K562 (cell line): ENCODE measurements around the gene LRRC49. TPM values are rescaled to one million over a fixed set of nuclear protein-coding genes. Genes with fewer than 3 reads are reported as not detected.

Experiments used
- ATAC-seq: fragments of 200-7000 bp; cut with Tn5 transposase; 3 replicates; pipeline ENCODE4 v1.9.1; 2020; ENCODE audit warnings: moderate library complexity
- BruUV-seq: library from RNA; stranded (reverse); fragments of 400-500 nt; replicated peaks from 2 replicates; lab custom pipeline; 2021; lab: Mats Ljungman, UMichigan
- CTCF ChIA-PET: fragments of 300-600 bp; formaldehyde crosslinking; extraction: SDS; loops from one replicate; lab custom pipeline; 2021; ENCODE audit warnings: low intra/inter-chr PET ratio; lab: Yijun Ruan, JAX
- POLR2A ChIA-PET: fragments of 300-600, 350-650 bp; sonication (Branson Sonifier 250); formaldehyde crosslinking; extraction: SDS; loops from one replicate; lab custom pipeline; 2021; ENCODE audit warnings: antibody characterized with exemption, inconsistent platforms; lab: Yijun Ruan, JAX
- DNase-seq, 4 experiments: peaks; one replicate each; pipeline versions ENCODE4 v3.0.0 to v3.0.0-alpha.2; 2011 to 2018; ENCODE audit warnings: low spot score in 3 of 4, mixed read lengths in 3 of 4; ENCODE audit errors: extremely low read depth in 1 of 4
- FAIRE-seq: peaks from 2 replicates; lab custom pipeline; 2011; peaks lifted over from hg19 to GRCh38; lab: Jason Lieb, UNC
- H2AFZ ChIP-seq: 2 replicates; pipeline ENCODE4 v1.6.0; 2011; ENCODE audit warnings: low read depth, low read length, control low read depth, inconsistent platforms
- H3K27ac ChIP-seq: fragments of 200-600 bp; 3 replicates; pipeline ENCODE4 v1.8.0; 2011; ENCODE audit warnings: low read depth, mild to moderate bottlenecking, control low read depth, inconsistent platforms, low read length, moderate library complexity, mixed read lengths; ENCODE audit errors: extremely low read depth
- H3K27me3 ChIP-seq, 2 experiments: fragments of 300-600 bp in 1 of 2; 2 replicates in 1 of 2; 3 replicates in 1 of 2; pipeline versions ENCODE4 v1.6.0 to v1.8.0; 2011; ENCODE audit warnings: inconsistent platforms in 2 of 2, low read length in 2 of 2, mild to moderate bottlenecking in 1 of 2, mixed read lengths in 1 of 2, moderate library complexity in 1 of 2; ENCODE audit not compliant: control insufficient read depth in 2 of 2, insufficient read depth in 2 of 2
- H3K36me3 ChIP-seq: fragments of 300-600 bp; 3 replicates; pipeline ENCODE4 v1.8.0; 2011; ENCODE audit warnings: mild to moderate bottlenecking, low read length, inconsistent platforms; ENCODE audit not compliant: control insufficient read depth, insufficient read depth
- H3K4me1 ChIP-seq, 2 experiments: fragments of 200-600 bp in 1 of 2; replicated peaks in 1 of 2; 2 replicates in 1 of 2; 3 replicates in 1 of 2; pipeline versions ENCODE4 v1.5.1 to v1.8.0; 2011; ENCODE audit warnings: inconsistent platforms in 2 of 2, low read length in 2 of 2, mild to moderate bottlenecking in 1 of 2, mixed read lengths in 1 of 2, moderate library complexity in 1 of 2; ENCODE audit not compliant: control insufficient read depth in 2 of 2, insufficient read depth in 2 of 2
- H3K4me2 ChIP-seq: 2 replicates; pipeline ENCODE4 v1.6.1; 2011; ENCODE audit warnings: low read length, control low read depth, inconsistent platforms, mixed read lengths; ENCODE audit not compliant: insufficient read depth
- H3K4me3 ChIP-seq: fragments of 200-600 bp; sonication (generic), shearing (Covaris generic); 2 replicates; pipeline ENCODE4 v1.5.1; 2016; ENCODE audit warnings: control low read depth, inconsistent platforms
- H3K79me2 ChIP-seq: fragments of 200-600 bp; 3 replicates; pipeline ENCODE4 v1.8.0; 2011; ENCODE audit warnings: low read length, inconsistent platforms; ENCODE audit not compliant: control insufficient read depth, insufficient read depth
- H3K9ac ChIP-seq, 2 experiments: 2 replicates each; pipeline versions ENCODE4 v1.6.0 to v1.6.1; 2011; ENCODE audit warnings: low read depth in 2 of 2, low read length in 2 of 2, control low read depth in 1 of 2, inconsistent platforms in 1 of 2, mild to moderate bottlenecking in 1 of 2, mixed read lengths in 1 of 2; ENCODE audit not compliant: insufficient read depth in 1 of 2
- H3K9me1 ChIP-seq: one replicate; pipeline ENCODE4 v1.6.0; 2011; ENCODE audit warnings: inconsistent platforms, mild to moderate bottlenecking, low read length, moderate library complexity; ENCODE audit not compliant: control insufficient read depth, insufficient read depth
- H3K9me3 ChIP-seq: replicated peaks from 2 replicates; pipeline ENCODE4 v1.5.1; 2011; ENCODE audit warnings: low read depth, low read length, inconsistent platforms; ENCODE audit not compliant: control insufficient read depth, insufficient read depth
- H4K20me1 ChIP-seq: replicated peaks from 2 replicates; pipeline ENCODE4 v1.6.1; 2011; ENCODE audit warnings: low read length, inconsistent platforms, mixed read lengths; ENCODE audit not compliant: control insufficient read depth, insufficient read depth
- ETV6 ChIP-seq, 3 experiments: fragments of 150-350 bp in 1 of 3; sonication (generic) in 1 of 3; formaldehyde crosslinking in 1 of 3; IDR thresholded peaks; 2 replicates each; pipeline versions ENCODE4 v1.6.1 to v1.8.0; 2014 to 2022; ENCODE audit warnings: borderline replicate concordance in 2 of 3, low read depth in 2 of 3, antibody characterized with exemption in 1 of 3, low read length in 1 of 3, mild to moderate bottlenecking in 1 of 3, missing genetic modification reagents in 1 of 3
- HDAC8 ChIP-seq: fragments of 450-650 bp; IDR thresholded peaks from 2 replicates; pipeline ENCODE4 v1.6.1; 2016; ENCODE audit warnings: mild to moderate bottlenecking, missing genetic modification characterization, moderate library complexity, missing compliant biosample characterization
- ILK ChIP-seq: fragments of 450-650 bp; IDR thresholded peaks from 2 replicates; pipeline ENCODE4 v1.6.1; 2016; ENCODE audit warnings: missing genetic modification characterization, low read depth, mild to moderate bottlenecking, missing compliant biosample characterization, moderate library complexity, borderline replicate concordance
- IRF1 ChIP-seq: sonication (generic); formaldehyde crosslinking; IDR thresholded peaks from 2 replicates; pipeline ENCODE4 v1.8.0; 2022; ENCODE audit warnings: missing genetic modification reagents, mild to moderate bottlenecking, borderline replicate concordance
- MYNN ChIP-seq, 2 experiments: sonication (generic); formaldehyde crosslinking in 1 of 2; IDR thresholded peaks; 2 replicates each; pipeline versions ENCODE4 v1.5.0 to v1.6.1; 2016 to 2020; ENCODE audit warnings: antibody characterized with exemption in 1 of 2, missing genetic modification reagents in 1 of 2
- NFATC3 ChIP-seq: fragments of 450-650 bp; IDR thresholded peaks from 2 replicates; pipeline ENCODE4 v1.6.1; 2017; ENCODE audit warnings: mild to moderate bottlenecking
- PRMT5 ChIP-seq: sonication (generic); formaldehyde crosslinking; IDR thresholded peaks from 2 replicates; pipeline ENCODE4 v1.5.0; 2020; ENCODE audit warnings: missing genetic modification reagents
- SIRT6 ChIP-seq: IDR thresholded peaks from one replicate; pipeline ENCODE4 v1.6.1; 2012; ENCODE audit warnings: low read depth, mild to moderate bottlenecking, control low read depth, inconsistent platforms, low read length, moderate library complexity
- SNIP1 ChIP-seq: fragments of 450-650 bp; IDR thresholded peaks from 2 replicates; pipeline ENCODE4 v1.7.1; 2017; ENCODE audit warnings: low read depth, mild to moderate bottlenecking
- ZHX1 ChIP-seq: fragments of 150-350 bp; conservative IDR thresholded peaks from 2 replicates; pipeline ENCODE4 v1.6.1; 2014; ENCODE audit warnings: low read length
- WGBS: fragments of 100-300 bp; shearing (Covaris generic); methylation state at CpG from one replicate; pipeline ENCODE4 v1.1.6; 2016; ENCODE audit warnings: low coverage, mixed read lengths; ENCODE audit not compliant: insufficient coverage; ENCODE audit errors: missing lambda C conversion rate; 5-methylcytosine and 5-hydroxymethylcytosine counted together
- in situ Hi-C: fragments of 300-500 bp; cut with MboI; formaldehyde crosslinking; loops from 4 replicates; pipeline ENCODE4 v1.15.0; 2018; ENCODE audit warnings: inconsistent platforms, mixed read lengths
- intact Hi-C: fragments of 100-400 bp; cut with micrococcal nuclease; formaldehyde crosslinking; loops from 2 replicates; pipeline ENCODE4 v1.14.2; 2022
- polyA plus RNA-seq, 8 experiments: library from polyadenylated mRNA; depleted of rRNA in 4 of 8; stranded (reverse) in 5 of 8; unstranded in 3 of 8; fragments of >200 nt; fragmentation: Nextera tagmentation in 2 of 8; fragmentation: Illumina TruSeq in 1 of 8; extraction: Ambion mirVana in 2 of 8; extraction: Trizol in 1 of 8; gene quantifications; 2 replicates each; pipeline versions ENCODE4 v1.2.1 to v1.2.3, GENCODE V29; 2011 to 2014; ENCODE audit warnings: inconsistent platforms in 1 of 8, missing spikeins in 1 of 8
- total RNA-seq, 7 experiments: library from RNA; depleted of rRNA in 6 of 7; stranded (reverse); fragments of >200 nt in 6 of 7; fragmentation: Illumina TruSeq in 2 of 7; extraction: Trizol in 2 of 7; gene quantifications; 2 replicates each; pipeline versions ENCODE4 v1.2.1 to v1.2.3, GENCODE V29; 2011 to 2021; ENCODE audit warnings: low replicate concordance in 1 of 7

The LRRC49 gene
- total and polyA plus RNA-seq, 9 of the 15 experiments (the other 6 are each of a cell fraction or from before 2014, with no cell fraction given), result 0.32 TPM; not detected in 8

- no peak for TF ChIP-seq IRF1 (CRISPR knock-in tag)
- TF ChIP-seq MYNN (IDR thresholded peaks at IDR 0.05), result no peak
- no peak for TF ChIP-seq MYNN (CRISPR knock-in tag; IDR thresholded peaks at IDR 0.05)
These were observed 188.1 kb downstream of the LRRC49 start (continued) for GRCh38 chr15:71080705-71081104.

GRCh38 chr15:71082803-71083202 lies 190.2 kb downstream of the LRRC49 start:
- Histone ChIP-seq H3K27me3 (no peaks in the 10 kb centered on the region), H3K4me1 (no peaks in the 10 kb centered on the region), H3K4me2 (no peak overlapping the region), H3K27ac (no peak overlapping the region), H3K79me2 (no peaks in the 10 kb centered on the region), H3K36me3 (no peaks in the 10 kb centered on the region), H3K4me3 (no peak overlapping the region), H3K9me1 (no peaks in the 10 kb centered on the region), H2AFZ (no peak overlapping the region), H3K9ac (no peak overlapping the region), H3K9me3 (no peaks in the 10 kb centered on the region), H4K20me1 (no peaks in the 10 kb centered on the region)
- BruUV-seq, result no TSS peak
- ChIA-PET POLR2A (no interaction called here), CTCF (no interaction called here)
- intact Hi-C loops, result no loop called here
- no peak for ATAC-seq
- in situ Hi-C loops, result no loop called here
- no peak for FAIRE-seq
- 2% methylated on average over 5 of the region's 5 CpGs for WGBS
- TF ChIP-seq NFATC3 (no peak), SIRT6 (no peak), ZHX1 (no peak), SNIP1 (no peak), ETV6 (IDR thresholded peaks at IDR 0.05; ENCODE audit: borderline replicate concordance in 1 of 2, low read depth in 2 of 2, low read length in 1 of 2) (no peak), ETV6 (CRISPR knock-in tag; IDR thresholded peaks at IDR 0.05; ENCODE audit: borderline replicate concordance) (no peak), HDAC8 (no peak), PRMT5 (CRISPR knock-in tag) (no peak), ILK (tag) (no peak)
- no peak for DNase-seq
